HG02970 (cell line): ENCODE measurements around the gene MMP15.
"Not testable (repeated sequence)": the region's sequence is repeated elsewhere in the genome, so short reads cannot be mapped to it uniquely, and the experiment has no call there.

Experiments used
- ATAC-seq: cut with Tn5 transposase; IDR thresholded peaks from one replicate; pipeline ENCODE4 v1.9.1; 2021; ENCODE audit warnings: mild to moderate bottlenecking, moderate library complexity, moderate number of reproducible peaks; ENCODE audit not compliant: unreplicated experiment, low FRiP score

The MMP15 gene

DNA sequence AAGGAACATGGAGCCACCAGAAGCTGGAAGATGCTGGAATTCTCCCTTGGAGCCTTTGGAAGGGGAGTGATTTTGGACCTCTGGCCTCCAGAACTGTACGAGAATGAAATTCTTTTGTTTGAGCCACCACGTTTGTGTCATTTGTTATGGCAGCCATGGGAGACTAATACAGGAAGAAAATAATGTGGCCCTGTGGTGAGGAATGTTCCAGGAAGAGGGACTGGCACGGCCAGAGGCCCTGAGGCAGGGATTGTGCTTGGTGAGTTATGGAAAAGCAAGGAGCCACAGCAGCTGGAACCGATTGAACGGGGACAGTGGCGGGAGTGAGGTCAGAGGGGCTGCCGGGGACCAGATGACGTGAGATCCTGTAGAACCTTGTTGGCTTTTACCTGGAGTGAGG is 52.2 kb downstream of the MMP15 start:
- ATAC-seq: no peak

DNA sequence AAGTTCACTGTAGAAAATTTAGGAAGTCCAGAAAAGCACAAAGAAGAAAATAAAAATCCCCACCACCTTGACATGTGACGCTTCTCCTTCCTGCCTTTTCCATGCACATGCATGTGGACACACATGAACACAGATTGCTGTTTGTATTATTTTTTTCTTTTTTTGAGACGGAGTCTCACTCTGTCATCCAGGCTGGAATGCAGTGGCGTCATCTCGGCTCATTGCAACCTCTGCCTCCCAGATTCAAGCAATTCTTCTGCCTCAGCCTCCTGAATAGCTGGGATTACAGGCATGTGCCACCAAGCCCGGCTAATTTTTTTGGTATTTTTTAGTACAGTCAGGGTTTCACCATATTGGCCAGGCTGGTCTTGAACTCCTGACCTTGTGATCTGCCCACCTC is 55.1 kb downstream of the MMP15 start:
- ATAC-seq: not testable (repeated sequence)

DNA sequence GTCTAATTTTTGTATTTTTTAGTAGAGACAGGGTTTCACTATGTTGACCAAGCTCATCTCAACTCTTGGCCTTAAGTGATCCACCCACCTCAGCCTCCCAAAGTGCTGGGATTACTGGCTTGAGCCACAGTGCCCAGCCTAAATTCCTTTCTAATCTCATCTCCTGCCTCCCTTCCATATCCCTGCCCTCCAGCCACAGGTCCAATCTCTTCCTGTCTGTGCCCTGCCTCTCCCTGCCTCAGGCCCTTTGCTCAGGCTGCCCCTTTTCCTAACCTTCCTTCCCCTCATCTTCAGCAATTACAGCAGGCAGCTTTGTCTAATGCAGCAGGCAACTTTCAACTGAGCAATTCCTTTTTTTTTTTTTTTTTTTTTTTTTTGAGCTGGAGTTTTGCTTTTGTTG is 56.8 kb downstream of the MMP15 start:
- no peak for ATAC-seq

DNA sequence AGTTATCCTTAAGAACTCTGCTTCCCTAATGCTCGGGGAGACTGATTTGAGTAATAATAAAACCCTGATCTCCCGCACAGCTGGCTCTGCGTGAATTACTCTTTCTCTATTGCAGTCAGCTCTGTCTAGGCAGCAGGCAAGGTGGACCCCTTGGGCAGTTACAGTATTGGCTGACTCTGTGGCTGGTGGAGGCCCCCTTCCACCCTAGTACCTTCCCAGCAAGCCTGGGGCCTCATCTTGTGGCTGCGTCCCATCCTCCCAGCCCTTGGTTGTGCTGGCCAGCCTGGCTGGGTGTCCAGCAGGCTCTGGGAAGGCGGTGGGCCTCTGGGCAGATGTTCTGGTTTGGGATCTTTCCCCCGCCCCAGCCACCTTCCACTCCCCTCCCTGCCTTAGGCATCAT is 59.1 kb downstream of the MMP15 start:
- ATAC-seq: no peak

DNA sequence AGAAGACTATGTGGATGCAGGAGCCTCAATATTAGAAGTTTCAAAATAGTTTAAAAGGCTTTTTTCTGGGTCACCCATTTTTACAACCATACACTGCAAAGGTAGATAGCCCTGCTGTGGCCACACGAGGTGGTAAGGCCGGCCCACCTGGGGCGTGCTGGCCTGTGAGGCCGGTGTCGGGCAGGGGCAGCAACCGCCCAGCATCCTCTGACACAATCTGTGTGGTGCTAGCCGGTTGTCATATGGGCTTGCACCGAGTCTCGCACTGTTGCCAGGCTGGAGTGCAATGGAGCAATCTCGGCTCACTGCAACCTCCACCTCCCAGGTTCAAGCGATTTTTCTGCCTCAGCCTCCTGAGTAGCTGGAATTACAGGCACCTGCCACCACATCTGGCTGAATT is 59.6 kb downstream of the MMP15 start:
- ATAC-seq: no peak

DNA sequence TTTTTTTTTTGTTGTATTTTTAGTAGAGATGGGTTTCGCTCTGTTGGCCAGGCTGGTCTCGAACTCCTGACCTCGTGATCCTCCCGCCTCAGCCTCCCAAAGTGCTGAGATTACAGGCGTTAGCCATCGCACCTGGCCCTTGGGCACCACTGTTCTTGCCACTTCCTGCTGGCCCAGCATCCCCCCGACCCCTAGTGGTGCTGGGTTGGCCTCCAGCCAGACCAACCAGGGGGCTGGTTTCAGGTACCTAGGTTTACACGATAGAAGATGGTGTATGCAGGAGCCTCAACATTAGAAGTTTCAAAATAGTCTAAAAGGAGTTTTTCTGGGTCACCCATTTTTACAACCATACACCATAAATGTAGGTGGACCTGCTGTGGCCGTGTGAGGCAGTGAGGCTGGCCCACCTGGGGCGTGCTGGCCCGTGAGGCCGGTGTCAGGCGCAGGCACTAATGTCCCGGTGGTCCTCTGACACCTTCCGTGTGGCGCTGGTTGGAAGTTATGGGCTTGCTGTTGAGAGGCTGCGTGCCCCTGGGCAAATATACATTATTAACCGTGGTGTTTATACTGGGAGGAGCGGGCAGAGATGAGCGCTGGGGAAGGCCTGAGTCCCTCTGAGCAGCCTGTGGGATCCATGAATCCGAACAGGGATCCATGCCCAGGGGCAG is 60.2 kb downstream of the MMP15 start:
- no peak for ATAC-seq

DNA sequence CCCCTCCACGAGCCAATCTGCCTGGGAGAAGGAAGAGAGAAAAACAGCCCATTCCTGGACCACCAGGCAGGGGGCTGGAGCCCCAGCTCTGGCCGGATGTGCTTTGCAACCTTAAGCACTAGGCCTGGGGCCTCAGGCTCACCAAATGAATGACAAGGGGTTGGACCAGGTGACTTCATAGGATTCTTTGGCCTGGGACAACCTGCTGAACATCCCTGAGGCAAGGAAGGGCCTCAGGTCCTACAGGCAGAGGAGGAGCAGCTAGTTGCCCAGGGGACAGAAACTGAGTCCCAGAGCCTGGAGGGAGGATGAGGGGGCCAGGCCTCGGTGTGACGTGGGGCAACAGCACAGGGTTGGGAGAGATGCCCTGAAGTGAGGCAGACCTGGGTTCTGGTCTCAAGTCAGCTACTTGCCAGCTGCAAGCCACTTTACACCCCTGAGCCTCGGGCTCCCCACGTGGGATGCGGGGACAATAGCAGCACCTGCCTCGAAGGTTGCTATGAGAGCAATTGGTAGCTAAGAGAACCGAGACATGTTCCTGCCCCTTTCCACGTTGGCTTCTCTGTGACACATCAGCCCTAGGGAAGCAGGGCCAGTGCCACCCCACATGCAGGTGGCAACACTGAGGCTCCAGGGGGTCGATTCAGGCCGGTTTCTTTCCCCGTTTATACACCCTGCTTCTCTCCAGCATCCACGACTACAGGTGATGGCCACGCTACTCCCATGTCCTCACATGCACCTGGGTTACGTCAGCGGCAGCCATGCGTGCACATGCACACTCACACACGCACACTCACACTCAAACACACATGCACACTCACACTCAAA is 61.0 kb downstream of the MMP15 start:
- ATAC-seq: no peak

DNA sequence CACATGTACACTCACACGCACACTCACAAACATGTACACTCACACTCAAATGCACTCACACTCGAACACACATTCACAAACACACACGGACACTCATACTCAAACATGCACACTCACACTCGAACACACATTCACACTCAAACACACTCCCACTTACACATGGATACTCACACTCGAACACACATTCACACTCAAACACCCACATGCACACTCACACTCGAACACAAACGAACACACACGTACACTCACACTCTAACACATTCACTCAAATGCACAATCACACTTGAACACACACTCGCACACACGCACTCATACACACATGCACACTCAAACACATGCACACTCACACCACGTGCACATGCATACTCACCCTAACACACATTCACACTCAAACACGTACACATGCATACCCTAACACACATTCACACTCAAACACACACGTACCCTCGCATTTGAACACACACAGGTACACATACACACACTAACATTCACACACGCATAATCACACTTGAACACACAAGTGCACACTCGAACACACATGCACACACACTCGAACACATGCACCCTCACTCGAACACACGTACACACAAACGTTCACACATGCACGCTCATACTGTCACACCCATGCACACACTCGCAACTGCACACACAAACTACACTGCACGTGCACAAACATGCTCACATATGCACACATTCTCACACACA is 61.8 kb downstream of the MMP15 start:
- ATAC-seq: no peak

DNA sequence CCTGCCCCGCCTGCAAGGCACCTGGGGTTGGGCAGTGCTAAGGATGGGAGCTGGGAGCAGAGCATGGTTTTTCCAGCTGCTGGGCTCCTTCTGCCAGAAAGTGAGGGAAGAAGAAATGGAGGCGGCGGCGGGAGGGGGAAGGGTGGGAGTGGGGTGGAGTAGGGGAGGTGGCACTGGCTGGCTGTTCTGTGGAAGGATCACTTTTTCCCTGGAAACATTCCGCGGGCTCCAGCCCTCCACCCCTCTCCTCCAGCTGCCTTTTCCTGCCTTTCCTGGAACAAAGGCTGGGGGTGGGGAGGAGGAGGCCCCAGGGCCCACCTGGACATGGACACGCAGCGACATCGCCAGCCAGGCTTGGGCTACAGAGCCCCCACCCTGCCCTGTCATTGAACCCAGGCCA is 62.5 kb downstream of the MMP15 start:
- no peak for ATAC-seq

DNA sequence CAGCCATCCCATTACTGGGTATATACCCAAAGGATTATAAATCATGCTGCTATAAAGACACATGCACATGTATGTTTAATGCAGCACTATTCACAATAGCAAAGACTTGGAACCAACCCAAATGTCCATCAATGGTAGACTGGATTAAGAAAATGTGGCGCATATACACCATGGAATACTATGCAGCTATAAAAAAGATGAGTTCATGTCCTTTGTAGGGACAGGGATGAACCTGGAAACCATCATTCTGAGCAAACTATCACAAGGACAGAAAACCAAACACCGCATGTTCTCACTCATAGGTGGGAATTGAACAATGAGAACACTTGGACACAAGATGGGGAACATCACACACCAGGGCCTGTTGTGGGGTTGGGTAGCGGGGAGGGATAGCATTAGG is 64.8 kb downstream of the MMP15 start:
- ATAC-seq: not testable (repeated sequence)

DNA sequence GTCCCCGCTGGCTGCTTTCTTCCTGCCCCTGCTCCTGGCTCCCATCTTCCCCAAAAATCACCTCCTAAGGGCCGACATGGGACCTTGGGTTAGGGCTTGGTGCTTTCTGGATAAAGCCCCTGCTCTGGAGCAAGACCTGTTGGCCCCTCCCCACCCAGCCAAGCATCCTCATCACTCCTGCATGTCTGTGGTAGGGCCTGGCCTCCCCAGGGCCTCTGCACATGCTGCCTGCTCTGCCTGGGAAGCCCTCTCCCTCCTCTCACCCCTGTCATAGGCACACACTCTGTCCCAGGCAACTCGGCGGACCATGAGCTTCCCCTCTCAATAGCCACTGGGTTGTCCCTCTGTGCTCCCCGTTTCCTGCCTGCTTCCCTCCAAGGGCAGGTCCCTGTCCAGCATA is 68.5 kb downstream of the MMP15 start:
- no peak for ATAC-seq

DNA sequence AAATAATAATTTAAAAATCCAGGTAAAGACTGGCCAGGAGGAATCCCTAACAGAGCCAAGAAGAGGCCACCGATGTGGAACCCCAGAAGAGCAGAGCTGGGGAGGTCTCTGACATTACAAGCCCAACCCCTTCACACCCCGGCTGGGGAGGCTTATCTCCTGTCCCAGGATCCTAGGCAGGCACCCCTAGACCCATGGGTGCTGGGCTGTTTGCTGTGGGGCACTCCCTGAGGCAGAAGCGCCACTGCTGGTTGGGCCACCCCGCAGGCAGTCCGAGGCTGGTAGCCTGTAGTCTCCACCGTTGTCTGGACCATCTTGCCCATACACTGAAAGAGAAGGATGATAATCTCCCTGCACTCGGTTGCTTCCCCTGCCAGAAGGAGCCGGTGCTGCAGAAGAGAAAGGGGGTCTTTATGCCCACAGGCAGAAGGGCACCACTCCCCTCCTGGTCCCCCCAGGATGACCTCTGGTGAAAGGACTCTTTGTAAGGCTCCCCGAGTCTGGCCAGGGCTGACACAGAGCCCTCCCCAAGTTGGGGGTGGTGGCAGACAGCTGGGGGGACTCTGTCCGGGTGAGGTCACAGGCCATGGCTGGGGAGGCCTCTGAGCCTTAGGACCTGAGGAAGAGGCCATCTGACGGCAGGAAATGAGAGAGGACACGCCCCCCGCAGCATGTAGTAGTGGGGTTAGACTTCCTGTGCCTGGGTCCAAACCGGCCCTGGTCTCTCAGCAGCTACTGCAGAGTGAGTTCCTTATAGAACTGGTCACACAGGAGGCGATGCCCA is 69.4 kb downstream of the MMP15 start:
- no peak for ATAC-seq

DNA sequence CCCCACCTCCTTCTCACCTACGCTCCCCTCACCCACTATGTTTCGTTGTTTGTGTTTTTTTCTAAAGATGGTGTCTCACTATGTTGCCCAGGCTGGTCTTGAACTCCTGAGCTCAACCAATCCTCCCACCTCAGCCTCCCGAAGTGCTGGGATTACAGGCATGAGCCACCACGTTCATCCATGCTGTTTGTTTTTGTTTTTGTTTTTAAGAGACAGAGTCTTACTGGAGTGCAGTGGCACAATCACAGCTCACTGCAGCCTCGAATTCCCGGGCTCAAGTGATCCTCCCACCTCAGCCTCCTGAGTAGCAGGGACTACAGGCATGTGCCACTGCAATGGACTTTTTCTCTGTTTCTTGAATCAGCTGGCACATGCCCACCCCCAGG is 70.0 kb downstream of the MMP15 start:
- not testable (repeated sequence) for ATAC-seq

DNA sequence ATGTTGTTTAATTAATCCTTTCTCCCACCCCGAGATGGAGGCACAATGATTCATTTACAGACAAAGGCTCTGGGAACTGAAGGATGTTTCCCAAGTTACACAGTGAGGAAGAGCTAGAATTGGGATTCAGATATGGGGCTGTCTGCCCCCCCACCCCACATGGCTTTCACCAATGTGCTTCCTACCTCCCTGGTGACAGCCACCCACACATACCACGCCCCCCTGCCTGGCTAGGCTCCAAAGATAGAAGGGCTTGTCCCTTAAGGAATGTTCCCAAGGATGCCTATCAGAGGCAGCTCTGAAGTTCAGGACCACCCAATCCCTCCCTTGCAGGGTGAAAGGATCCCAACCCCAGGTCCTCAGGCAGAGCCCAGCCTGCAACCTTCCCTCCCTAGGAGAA is 70.7 kb downstream of the MMP15 start:
- ATAC-seq: no peak
